ENCODE results near the gene SPEF1. TPM values are rescaled to one million over a fixed set of nuclear protein-coding genes. Genes with fewer than 3 reads are reported as not detected.
"Not testable (repeated sequence)": the region's sequence is repeated elsewhere in the genome, so short reads cannot be mapped to it uniquely, and the experiment has no call there.

Gene SPEF1
- polyA plus RNA-seq, 3 donors: 1.3 to 2.0 (median 2.0) TPM

- not testable (repeated sequence) for DNase-seq (ENCODE audit: low read depth in 3 of 3, low spot score in 2 of 3)
Measured at GRCh38 chr20:3789201-3789600, 8.0 kb upstream of the SPEF1 start.

- DNase-seq (ENCODE audit: low read depth in 3 of 3, low spot score in 2 of 3): no peak
Measured at GRCh38 chr20:3788685-3789155, 7.5 kb upstream of the SPEF1 start.

GRCh38 chr20:3787324-3788014 is 6.2 kb upstream of the SPEF1 start:
- DNase-seq (ENCODE audit: low read depth in 3 of 3, low spot score in 2 of 3): no peak

- DNase-seq (ENCODE audit: low read depth in 3 of 3, low spot score in 2 of 3): no peak
Measured at GRCh38 chr20:3786665-3787323, 5.5 kb upstream of the SPEF1 start, which contains the start of gene CENPB. TSS of gene CENPB (minus strand) at chr20:3786740. CDS start at chr20:3786483, 257 bp downstream.

GRCh38 chr20:3786126-3786484 is 4.9 kb upstream of the SPEF1 start:
- no peak for DNase-seq (ENCODE audit: low read depth in 3 of 3, low spot score in 2 of 3)

GRCh38 chr20:3785240-3786125 is 4.2 kb upstream of the SPEF1 start:
- DNase-seq (ENCODE audit: low read depth in 3 of 3, low spot score in 2 of 3): no peak

GRCh38 chr20:3784863-3785239 is 3.6 kb upstream of the SPEF1 start:
- no peak for DNase-seq (ENCODE audit: low read depth in 3 of 3, low spot score in 2 of 3)

GRCh38 chr20:3784216-3784853 is 3.1 kb upstream of the SPEF1 start:
- no peak for DNase-seq (ENCODE audit: low read depth in 3 of 3, low spot score in 2 of 3)

- DNase-seq (ENCODE audit: low read depth in 3 of 3, low spot score in 2 of 3): no peak
Measured at GRCh38 chr20:3783511-3784195, 2.4 kb upstream of the SPEF1 start.

- no peak for DNase-seq (ENCODE audit: low read depth in 3 of 3, low spot score in 2 of 3)
Measured at GRCh38 chr20:3783068-3783489, 1.8 kb upstream of the SPEF1 start.

GRCh38 chr20:3782597-3782996 is 1.3 kb upstream of the SPEF1 start:
- DNase-seq (ENCODE audit: low read depth in 3 of 3, low spot score in 2 of 3): no peak

- no peak for DNase-seq (ENCODE audit: low read depth in 3 of 3, low spot score in 2 of 3)
Measured at GRCh38 chr20:3778976-3779375, 2.3 kb downstream of the SPEF1 start.

- no peak for DNase-seq (ENCODE audit: low read depth in 3 of 3, low spot score in 2 of 3)
Measured at GRCh38 chr20:3777716-3778629, 3.3 kb downstream of the SPEF1 start.

GRCh38 chr20:3777381-3777715 is 3.9 kb downstream of the SPEF1 start:
- no peak for DNase-seq (ENCODE audit: low read depth in 3 of 3, low spot score in 2 of 3)

GRCh38 chr20:3775457-3776108 is 5.7 kb downstream of the SPEF1 start:
- no peak for DNase-seq (ENCODE audit: low read depth in 3 of 3, low spot score in 2 of 3)

GRCh38 chr20:3771552-3772058 is 9.6 kb downstream of the SPEF1 start:
- DNase-seq (ENCODE audit: low read depth in 3 of 3, low spot score in 2 of 3): no peak

- DNase-seq (ENCODE audit: low read depth in 3 of 3, low spot score in 2 of 3): no peak
Measured at GRCh38 chr20:3768342-3769130, 12.7 kb downstream of the SPEF1 start.

All from right renal cortex interstitium (tissue), 3 donors.